A549 treated with AZD2906 at 1 μM for 4 hours (cell line): ENCODE measurements around the gene NIPAL3. TPM values are rescaled to one million over a fixed set of nuclear protein-coding genes. Genes with fewer than 3 reads are reported as not detected.

Experiments
- total RNA-seq: library from RNA; stranded (reverse); fragments of 200-300 nt; extraction: Qiagen RNA extraction; gene quantifications from 5 replicates; pipeline ENCODE4 v1.2.3, GENCODE V29; 2022

The NIPAL3 gene
- 6.3 to 7.4 TPM (median 7.1 TPM) in 5 replicates for total RNA-seq

DNA sequence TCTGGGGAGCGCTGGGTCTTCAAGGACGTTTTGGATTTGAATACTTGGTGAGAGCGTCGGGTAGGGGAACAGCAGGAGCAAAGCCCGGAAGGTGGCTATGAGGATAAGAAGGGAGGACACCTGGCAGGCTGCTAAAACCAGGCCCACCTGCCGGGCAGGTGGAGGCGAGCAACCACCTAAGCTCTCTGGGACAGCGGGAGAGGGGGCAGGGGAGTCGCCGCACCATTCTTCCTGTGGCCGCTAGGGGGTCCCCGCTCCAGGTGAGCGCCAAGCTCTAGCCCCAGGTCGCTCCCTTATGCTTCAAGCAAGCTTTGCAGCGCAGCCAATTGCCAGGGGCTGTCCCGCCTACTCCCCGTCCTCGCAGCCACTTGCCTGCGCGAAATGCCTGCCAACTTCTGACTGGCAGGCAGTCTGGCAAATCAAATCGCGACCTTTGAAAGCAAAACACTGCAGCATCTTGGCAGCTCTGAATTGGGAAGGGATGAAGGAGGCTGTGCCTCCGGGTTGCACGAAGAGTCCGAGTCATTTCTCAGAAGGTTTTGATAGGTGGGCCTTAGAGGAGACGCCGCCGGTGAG, at the start of gene NIPAL3:
NIPAL3 (plus strand) TSS at position 469 of the 576 bp plus-strand sequence. CDS start 3,746 bp downstream, outside the sequence.

DNA sequence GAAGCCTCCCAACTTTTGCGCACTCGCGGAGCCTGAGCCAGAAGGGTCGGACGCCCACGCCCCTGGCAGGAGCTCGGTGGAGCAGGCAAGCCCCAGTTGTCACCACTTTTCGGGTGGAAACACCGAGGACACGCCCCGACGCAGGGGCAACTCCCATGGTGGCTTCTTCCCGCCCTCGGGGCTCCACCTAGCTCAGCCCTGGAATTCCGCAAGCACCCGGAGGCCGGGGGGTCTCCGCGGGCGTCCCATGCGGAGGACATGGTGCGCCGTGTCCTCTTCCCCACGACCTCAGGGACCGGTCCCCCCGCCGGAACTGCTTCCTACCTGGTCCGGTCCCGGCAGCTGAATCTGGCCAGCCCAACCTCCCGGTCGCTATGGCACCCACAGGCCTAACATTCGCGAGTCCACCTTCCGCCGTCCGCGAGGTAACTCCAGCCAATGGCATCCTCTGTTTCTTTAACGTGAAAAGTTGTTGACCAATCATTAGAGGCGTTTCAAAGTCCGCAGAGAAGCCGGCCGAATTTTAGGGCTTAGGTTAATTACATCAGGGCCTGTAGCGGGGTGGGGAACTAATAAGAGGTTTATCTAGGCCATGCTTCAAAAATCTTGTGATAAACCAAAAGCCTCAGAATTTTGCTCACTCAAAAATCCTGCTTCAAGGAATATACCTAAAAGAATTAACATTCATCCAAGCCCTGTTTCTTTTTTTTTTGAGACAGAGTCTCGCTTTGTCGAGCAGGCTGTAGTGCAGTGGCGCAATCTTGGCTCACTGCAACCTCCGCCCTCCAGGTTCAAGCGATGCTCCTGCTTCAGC, 2.0 kb upstream of the NIPAL3 start, which contains the start of gene STPG1:
STPG1 (minus strand) TSS at position 433 of the 814 bp plus-strand sequence. CDS start 12,394 bp downstream, outside the sequence.

GRCh38 chr1:24502709-24503058, 87.1 kb downstream of the NIPAL3 start, which contains the start of gene RCAN3:
RCAN3 (plus strand) TSS chr1:24502836; CDS start chr1:24514373, 11,537 bp downstream.

Other genes starting within 250 kb of the NIPAL3 start
- 0.79 to 1.1 TPM (median 0.91 TPM) in 5 replicates for gene IFNLR1, start 228.5 kb upstream of the NIPAL3 start, total RNA-seq
- gene GRHL3, start 96.4 kb upstream of the NIPAL3 start, total RNA-seq, result 0.76 to 0.86 TPM (median 0.79 TPM) in 5 replicates
- 5.1 to 6.4 TPM (median 6.0 TPM) in 5 replicates for gene STPG1, start 2.0 kb upstream of the NIPAL3 start, total RNA-seq
- gene RCAN3, start 87.0 kb downstream of the NIPAL3 start, total RNA-seq, result 12.1 to 15.7 TPM (median 14.1 TPM) in 5 replicates
- 0.02 to 0.06 TPM (median 0.03 TPM) in 4 of 5 replicates, not detected in the other for gene NCMAP, start 140.3 kb downstream of the NIPAL3 start, total RNA-seq
- 36.6 to 60.6 TPM (median 40.2 TPM) in 5 replicates for gene SRRM1, start 227.5 kb downstream of the NIPAL3 start, total RNA-seq